ENCODE results near the gene ACO2. TPM values are rescaled to one million over a fixed set of nuclear protein-coding genes. Genes with fewer than 3 reads are reported as not detected.

The ACO2 gene
- total and polyA plus RNA-seq, 2 of the 13 experiments (the other 11 are each of a cell fraction or from before 2014, with no cell fraction given) = 19.2 to 45.6 TPM

DNA sequence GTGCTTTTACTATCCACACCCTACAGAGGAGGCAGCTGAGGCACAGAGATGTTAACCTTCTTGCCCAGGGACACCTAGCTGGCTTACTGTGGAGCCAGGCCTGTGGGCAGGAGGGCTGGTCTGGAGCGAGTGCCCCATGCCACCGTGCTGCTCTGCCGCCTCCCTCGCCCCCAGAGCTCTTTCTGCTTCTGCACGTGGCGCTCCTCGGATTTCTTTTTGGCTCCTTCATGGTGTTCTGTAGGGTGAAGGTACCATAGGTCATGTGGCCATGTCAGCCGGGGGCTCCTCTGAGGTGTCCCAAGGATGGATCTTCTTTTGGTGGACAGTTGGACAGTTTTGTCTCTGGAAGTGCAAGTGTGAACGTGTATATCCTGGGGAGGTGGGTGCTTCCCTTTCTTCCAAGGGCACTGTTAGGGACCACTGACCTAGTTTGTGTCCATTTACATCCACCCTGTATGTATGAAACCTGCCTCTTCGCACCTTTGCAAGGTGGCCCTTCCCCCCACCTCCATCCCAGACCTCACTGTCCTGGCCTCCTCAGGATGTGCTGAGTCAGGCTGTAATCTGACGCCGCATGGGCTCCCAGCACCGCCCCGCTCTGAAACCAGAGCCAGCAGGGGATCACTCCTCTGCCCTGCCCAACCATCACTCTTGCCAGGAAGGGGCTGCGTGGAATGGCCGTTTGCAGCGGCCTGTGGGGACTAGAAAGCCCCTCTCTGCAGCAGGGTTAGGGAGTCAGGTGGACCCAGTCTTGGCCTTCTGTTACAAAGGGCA, 43.7 kb downstream of the ACO2 start (continued):
- TF ChIP-seq, protein P1, sequence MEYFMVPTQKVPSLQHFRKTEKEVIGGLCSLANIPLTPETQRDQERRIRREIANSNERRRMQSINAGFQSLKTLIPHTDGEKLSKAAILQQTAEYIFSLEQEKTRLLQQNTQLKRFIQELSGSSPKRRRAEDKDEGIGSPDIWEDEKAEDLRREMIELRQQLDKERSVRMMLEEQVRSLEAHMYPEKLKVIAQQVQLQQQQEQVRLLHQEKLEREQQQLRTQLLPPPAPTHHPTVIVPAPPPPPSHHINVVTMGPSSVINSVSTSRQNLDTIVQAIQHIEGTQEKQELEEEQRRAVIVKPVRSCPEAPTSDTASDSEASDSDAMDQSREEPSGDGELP (IDR thresholded peaks at IDR 0.05; ENCODE audit: borderline replicate concordance, low read depth) = peak; percentile 12; the same call in 1 of the 2 replicates
- TF ChIP-seq ZNF816 (CRISPR knock-in tag; IDR thresholded peaks at IDR 0.05; ENCODE audit: borderline replicate concordance) (no peak), BHLHE40 (IDR thresholded peaks at IDR 0.05; ENCODE audit: low read length) (no peak), PAX8 (CRISPR knock-in tag; IDR thresholded peaks at IDR 0.05; ENCODE audit: borderline replicate concordance) (no peak), SNAI1 (CRISPR knock-in tag; IDR thresholded peaks at IDR 0.05; ENCODE audit: borderline replicate concordance) (no peak), ZNF501 (CRISPR knock-in tag; IDR thresholded peaks at IDR 0.05) (no peak), ZNF556 (CRISPR knock-in tag; IDR thresholded peaks at IDR 0.05; ENCODE audit: borderline replicate concordance) (no peak), HNF4A (CRISPR knock-in tag; IDR thresholded peaks at IDR 0.05) (no peak), HOXA7 (CRISPR knock-in tag; IDR thresholded peaks at IDR 0.05) (no peak), SRF (IDR thresholded peaks at IDR 0.05; ENCODE audit: low read depth, low read length) (no peak), ELF1 (CRISPR knock-in tag; IDR thresholded peaks at IDR 0.05) (no peak), ZNF17 (CRISPR knock-in tag; IDR thresholded peaks at IDR 0.05) (no peak), ZFX (CRISPR knock-in tag; IDR thresholded peaks at IDR 0.05; ENCODE audit: low read depth) (no peak), ZBTB38 (CRISPR knock-in tag; IDR thresholded peaks at IDR 0.05) (peak; percentile 83), MEIS2 (CRISPR knock-in tag; IDR thresholded peaks at IDR 0.05) (no peak), ARNT (IDR thresholded peaks at IDR 0.05) (no peak), THAP11 (CRISPR knock-in tag; IDR thresholded peaks at IDR 0.05) (0 out of 2 replicates have a peak, but pooled peaks have one; percentile 18)
- TF ChIP-seq, protein P2, sequence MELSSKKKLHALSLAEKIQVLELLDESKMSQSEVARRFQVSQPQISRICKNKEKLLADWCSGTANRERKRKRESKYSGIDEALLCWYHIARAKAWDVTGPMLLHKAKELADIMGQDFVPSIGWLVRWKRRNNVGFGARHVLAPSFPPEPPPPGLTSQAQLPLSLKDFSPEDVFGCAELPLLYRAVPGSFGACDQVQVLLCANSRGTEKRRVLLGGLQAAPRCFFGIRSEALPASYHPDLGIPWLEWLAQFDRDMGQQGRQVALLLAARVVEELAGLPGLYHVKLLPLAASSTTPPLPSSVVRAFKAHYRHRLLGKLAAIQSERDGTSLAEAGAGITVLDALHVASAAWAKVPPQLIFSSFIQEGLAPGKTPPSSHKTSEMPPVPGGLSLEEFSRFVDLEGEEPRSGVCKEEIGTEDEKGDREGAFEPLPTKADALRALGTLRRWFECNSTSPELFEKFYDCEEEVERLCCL (CRISPR knock-in tag; IDR thresholded peaks at IDR 0.05; ENCODE audit: borderline replicate concordance) = no peak
- TF ChIP-seq, protein P3, sequence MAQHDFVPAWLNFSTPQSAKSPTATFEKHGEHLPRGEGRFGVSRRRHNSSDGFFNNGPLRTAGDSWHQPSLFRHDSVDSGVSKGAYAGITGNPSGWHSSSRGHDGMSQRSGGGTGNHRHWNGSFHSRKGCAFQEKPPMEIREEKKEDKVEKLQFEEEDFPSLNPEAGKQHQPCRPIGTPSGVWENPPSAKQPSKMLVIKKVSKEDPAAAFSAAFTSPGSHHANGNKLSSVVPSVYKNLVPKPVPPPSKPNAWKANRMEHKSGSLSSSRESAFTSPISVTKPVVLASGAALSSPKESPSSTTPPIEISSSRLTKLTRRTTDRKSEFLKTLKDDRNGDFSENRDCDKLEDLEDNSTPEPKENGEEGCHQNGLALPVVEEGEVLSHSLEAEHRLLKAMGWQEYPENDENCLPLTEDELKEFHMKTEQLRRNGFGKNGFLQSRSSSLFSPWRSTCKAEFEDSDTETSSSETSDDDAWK (CRISPR knock-in tag; IDR thresholded peaks at IDR 0.05) = no peak
- TF ChIP-seq, protein P4, sequence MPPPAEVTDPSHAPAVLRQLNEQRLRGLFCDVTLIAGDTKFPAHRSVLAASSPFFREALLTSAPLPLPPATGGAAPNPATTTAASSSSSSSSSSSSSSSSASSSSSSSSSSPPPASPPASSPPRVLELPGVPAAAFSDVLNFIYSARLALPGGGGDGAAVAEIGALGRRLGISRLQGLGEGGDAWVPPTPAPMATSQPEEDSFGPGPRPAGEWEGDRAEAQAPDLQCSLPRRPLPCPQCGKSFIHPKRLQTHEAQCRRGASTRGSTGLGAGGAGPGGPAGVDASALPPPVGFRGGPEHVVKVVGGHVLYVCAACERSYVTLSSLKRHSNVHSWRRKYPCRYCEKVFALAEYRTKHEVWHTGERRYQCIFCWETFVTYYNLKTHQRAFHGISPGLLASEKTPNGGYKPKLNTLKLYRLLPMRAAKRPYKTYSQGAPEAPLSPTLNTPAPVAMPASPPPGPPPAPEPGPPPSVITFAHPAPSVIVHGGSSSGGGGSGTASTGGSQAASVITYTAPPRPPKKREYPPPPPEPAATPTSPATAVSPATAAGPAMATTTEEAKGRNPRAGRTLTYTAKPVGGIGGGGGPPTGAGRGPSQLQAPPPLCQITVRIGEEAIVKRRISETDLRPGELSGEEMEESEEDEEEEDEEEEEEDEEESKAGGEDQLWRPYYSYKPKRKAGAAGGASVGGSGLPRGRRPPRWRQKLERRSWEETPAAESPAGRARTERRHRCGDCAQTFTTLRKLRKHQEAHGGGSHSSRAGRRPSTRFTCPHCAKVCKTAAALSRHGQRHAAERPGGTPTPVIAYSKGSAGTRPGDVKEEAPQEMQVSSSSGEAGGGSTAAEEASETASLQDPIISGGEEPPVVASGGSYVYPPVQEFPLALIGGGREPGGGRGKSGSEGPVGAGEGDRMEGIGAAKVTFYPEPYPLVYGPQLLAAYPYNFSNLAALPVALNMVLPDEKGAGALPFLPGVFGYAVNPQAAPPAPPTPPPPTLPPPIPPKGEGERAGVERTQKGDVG (CRISPR knock-in tag; IDR thresholded peaks at IDR 0.05; ENCODE audit: borderline replicate concordance) = 0 out of 2 replicates have a peak, but pooled peaks have one; percentile 62
- TF ChIP-seq, protein P5, sequence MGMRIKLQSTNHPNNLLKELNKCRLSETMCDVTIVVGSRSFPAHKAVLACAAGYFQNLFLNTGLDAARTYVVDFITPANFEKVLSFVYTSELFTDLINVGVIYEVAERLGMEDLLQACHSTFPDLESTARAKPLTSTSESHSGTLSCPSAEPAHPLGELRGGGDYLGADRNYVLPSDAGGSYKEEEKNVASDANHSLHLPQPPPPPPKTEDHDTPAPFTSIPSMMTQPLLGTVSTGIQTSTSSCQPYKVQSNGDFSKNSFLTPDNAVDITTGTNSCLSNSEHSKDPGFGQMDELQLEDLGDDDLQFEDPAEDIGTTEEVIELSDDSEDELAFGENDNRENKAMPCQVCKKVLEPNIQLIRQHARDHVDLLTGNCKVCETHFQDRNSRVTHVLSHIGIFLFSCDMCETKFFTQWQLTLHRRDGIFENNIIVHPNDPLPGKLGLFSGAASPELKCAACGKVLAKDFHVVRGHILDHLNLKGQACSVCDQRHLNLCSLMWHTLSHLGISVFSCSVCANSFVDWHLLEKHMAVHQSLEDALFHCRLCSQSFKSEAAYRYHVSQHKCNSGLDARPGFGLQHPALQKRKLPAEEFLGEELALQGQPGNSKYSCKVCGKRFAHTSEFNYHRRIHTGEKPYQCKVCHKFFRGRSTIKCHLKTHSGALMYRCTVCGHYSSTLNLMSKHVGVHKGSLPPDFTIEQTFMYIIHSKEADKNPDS (CRISPR knock-in tag; IDR thresholded peaks at IDR 0.05) = no peak

Data from HepG2 (cell line).